GM12801 (cell line): Measurements from ENCODE around the gene BMP6.

Source experiments
- TF ChIP-seq, protein P1 (sequence below): IDR thresholded peaks from one replicate; pipeline ENCODE4 v1.5.1; 2011; ENCODE audit warnings: control low read depth; ENCODE audit not compliant: insufficient read length; ENCODE audit errors: extremely low read depth

Gene BMP6

GRCh38 chr6:7776509-7776908, 50.6 kb downstream of the BMP6 start:
- TF ChIP-seq, protein P1, sequence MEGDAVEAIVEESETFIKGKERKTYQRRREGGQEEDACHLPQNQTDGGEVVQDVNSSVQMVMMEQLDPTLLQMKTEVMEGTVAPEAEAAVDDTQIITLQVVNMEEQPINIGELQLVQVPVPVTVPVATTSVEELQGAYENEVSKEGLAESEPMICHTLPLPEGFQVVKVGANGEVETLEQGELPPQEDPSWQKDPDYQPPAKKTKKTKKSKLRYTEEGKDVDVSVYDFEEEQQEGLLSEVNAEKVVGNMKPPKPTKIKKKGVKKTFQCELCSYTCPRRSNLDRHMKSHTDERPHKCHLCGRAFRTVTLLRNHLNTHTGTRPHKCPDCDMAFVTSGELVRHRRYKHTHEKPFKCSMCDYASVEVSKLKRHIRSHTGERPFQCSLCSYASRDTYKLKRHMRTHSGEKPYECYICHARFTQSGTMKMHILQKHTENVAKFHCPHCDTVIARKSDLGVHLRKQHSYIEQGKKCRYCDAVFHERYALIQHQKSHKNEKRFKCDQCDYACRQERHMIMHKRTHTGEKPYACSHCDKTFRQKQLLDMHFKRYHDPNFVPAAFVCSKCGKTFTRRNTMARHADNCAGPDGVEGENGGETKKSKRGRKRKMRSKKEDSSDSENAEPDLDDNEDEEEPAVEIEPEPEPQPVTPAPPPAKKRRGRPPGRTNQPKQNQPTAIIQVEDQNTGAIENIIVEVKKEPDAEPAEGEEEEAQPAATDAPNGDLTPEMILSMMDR, result no peak

GRCh38 chr6:7777074-7777473, 51.2 kb downstream of the BMP6 start:
- TF ChIP-seq, protein P1, result no peak

DNA sequence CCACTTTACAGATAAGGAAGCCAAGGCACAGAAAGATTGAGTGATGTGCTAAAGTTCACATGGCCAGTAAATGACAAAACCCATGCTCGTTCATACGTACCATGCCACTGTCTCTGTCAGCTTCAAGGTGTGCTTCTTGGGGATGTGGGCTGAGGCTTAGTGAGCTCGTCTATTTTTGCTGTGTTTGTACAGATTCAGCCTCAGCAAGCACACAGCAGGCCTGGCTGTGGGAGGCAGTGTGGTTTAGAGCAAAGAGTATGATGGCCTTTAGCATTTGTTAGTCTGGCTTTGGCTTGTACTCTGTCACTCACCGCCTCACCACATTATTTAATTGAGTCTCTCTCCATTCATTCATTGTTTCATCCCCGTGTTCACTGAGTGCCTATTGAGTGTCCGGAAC, 55.3 kb downstream of the BMP6 start:
- TF ChIP-seq, protein P1, result no peak

- TF ChIP-seq, protein P1, result no peak
Measured at GRCh38 chr6:7784248-7784647, 58.3 kb downstream of the BMP6 start.

GRCh38 chr6:7784706-7785105, 58.8 kb downstream of the BMP6 start:
- TF ChIP-seq, protein P1, result no peak

- TF ChIP-seq, protein P1, result no peak
Measured at GRCh38 chr6:7785243-7786035, 59.5 kb downstream of the BMP6 start.

- TF ChIP-seq, protein P1, result no peak
Measured at GRCh38 chr6:7786214-7786661, 60.3 kb downstream of the BMP6 start.
